ENCODE data around the gene WNT9A.

The WNT9A gene

GRCh38 chr1:227935826-227936225 lies 11.9 kb downstream of the WNT9A start:
- Histone ChIP-seq H3K27me3 (ENCODE audit: insufficient read depth, insufficient read length) (no peaks in the 10 kb centered on the region), H3K36me3 (ENCODE audit: insufficient read depth, insufficient read length, low read length) (peaks cover 44% of the 10 kb centered on the region), H3K4me1 (ENCODE audit: insufficient read depth, insufficient read length) (peaks cover 2% of the 10 kb centered on the region), H3K9ac (ENCODE audit: insufficient read length, low read depth) (no peak overlapping the region), H3K4me3 (ENCODE audit: insufficient read length, low read depth) (no peak overlapping the region), H3K9me3 (ENCODE audit: insufficient read depth, low read length) (peaks cover 24% of the 10 kb centered on the region)
- no peak for DNase-seq (ENCODE audit: low read depth, low spot score)
- TF ChIP-seq SUZ12 (IDR thresholded peaks at IDR 0.05; ENCODE audit: extremely low read depth, insufficient read depth, insufficient read length), result no peak
- no peak for TF ChIP-seq ZNF274 (IDR thresholded peaks at IDR 0.05; ENCODE audit: low read depth, low read length)
- TF ChIP-seq YY1 (IDR thresholded peaks at IDR 0.05; ENCODE audit: insufficient read depth, insufficient read length), result no peak

- no peak for DNase-seq (ENCODE audit: low read depth, low spot score)
These were observed 13.0 kb downstream of the WNT9A start for GRCh38 chr1:227934476-227935313.

DNA sequence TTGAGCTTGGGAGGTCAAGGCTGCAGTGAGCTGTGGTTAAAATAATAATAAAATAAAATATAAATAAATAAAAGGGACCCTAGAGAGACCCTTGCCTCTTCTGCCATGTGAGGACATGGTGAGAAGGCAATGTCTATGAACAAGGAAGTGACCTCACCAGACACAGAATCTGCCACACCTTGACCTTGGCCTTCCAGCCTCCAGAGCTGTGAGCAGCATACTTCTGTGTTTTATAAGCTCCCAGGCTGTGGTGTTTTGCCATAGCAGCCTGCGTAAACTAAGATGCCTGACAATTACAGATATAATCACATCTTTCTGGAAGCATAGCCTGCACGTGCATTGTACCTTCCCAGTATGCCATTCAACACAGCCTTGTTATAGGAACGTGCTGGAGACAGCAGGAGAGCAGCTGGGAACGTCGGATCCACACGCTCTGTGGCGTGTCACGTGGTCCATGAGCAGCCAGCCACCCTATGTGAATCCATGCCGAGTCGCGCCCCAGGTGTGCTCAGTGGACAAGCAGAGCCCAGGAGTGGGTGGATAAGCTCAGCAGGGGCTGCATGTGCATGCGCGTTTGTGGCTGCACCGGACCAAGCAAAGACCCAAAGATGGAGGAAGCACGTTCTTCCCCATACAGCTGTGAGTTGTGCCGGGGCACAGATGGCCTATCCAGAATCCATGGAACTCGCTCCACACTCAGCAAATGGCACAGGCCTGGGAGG lies 17.8 kb downstream of the WNT9A start:
- Histone ChIP-seq H3K27me3 (ENCODE audit: insufficient read depth, insufficient read length) (no peaks in the 10 kb centered on the region), H3K4me3 (ENCODE audit: insufficient read length, low read depth) (no peak overlapping the region), H3K4me1 (ENCODE audit: insufficient read depth, insufficient read length) (peaks cover 13% of the 10 kb centered on the region), H3K36me3 (ENCODE audit: insufficient read depth, insufficient read length, low read length) (peaks cover 19% of the 10 kb centered on the region), H3K9ac (ENCODE audit: insufficient read length, low read depth) (no peak overlapping the region), H3K9me3 (ENCODE audit: insufficient read depth, low read length) (peaks cover 7% of the 10 kb centered on the region)
- DNase-seq (ENCODE audit: low read depth, low spot score), result no peak
- TF ChIP-seq ZNF274 (IDR thresholded peaks at IDR 0.05; ENCODE audit: low read depth, low read length) (no peak), YY1 (IDR thresholded peaks at IDR 0.05; ENCODE audit: insufficient read depth, insufficient read length) (no peak), SUZ12 (IDR thresholded peaks at IDR 0.05; ENCODE audit: extremely low read depth, insufficient read depth, insufficient read length) (no peak)

More at GRCh38 chr1:227934476-227935313, 13.0 kb downstream of the WNT9A start:
- no peak overlapping the region for H3K9ac ChIP-seq (ENCODE audit: insufficient read length, low read depth)
- H3K4me1 ChIP-seq (ENCODE audit: insufficient read depth, insufficient read length), result peaks cover under 1% of the 10 kb centered on the region
- no peak overlapping the region for H3K4me3 ChIP-seq (ENCODE audit: insufficient read length, low read depth)
- peaks cover 24% of the 10 kb centered on the region for H3K9me3 ChIP-seq (ENCODE audit: insufficient read depth, low read length)
- no peak for TF ChIP-seq YY1 (IDR thresholded peaks at IDR 0.05; ENCODE audit: insufficient read depth, insufficient read length)
- TF ChIP-seq SUZ12 (IDR thresholded peaks at IDR 0.05; ENCODE audit: extremely low read depth, insufficient read depth, insufficient read length), result no peak
- no peak for TF ChIP-seq ZNF274 (IDR thresholded peaks at IDR 0.05; ENCODE audit: low read depth, low read length)
- no peaks in the 10 kb centered on the region for H3K27me3 ChIP-seq (ENCODE audit: insufficient read depth, insufficient read length)
- peaks cover 40% of the 10 kb centered on the region for H3K36me3 ChIP-seq (ENCODE audit: insufficient read depth, insufficient read length, low read length)

DNA sequence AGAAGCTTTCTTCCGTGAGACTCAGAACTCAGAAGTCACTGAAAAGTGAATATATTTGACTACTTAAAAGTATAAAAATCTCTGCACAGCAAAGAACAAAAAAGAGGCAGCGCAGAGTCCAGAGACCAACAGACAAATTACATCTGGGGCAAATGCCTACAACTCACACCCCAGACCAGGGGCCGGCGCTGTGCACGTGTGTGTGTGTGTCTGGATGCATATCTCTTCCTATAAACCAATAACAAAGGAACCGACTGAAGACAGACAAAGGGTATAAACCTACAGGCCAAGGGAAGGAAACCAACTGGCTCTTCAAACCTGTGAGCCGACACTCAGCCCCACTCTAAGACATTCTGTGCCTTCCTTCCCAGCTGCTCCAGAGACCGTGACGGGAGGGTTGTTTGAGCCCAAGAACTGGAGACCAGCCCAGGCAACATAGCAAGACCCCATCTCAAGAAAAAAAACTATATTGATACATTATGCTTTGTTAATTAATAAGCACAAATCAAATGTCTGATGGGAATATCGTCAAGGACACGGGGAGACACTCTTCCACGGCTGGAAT lies 18.8 kb downstream of the WNT9A start:
- TF ChIP-seq ZNF274 (IDR thresholded peaks at IDR 0.05; ENCODE audit: low read depth, low read length), result no peak

DNA sequence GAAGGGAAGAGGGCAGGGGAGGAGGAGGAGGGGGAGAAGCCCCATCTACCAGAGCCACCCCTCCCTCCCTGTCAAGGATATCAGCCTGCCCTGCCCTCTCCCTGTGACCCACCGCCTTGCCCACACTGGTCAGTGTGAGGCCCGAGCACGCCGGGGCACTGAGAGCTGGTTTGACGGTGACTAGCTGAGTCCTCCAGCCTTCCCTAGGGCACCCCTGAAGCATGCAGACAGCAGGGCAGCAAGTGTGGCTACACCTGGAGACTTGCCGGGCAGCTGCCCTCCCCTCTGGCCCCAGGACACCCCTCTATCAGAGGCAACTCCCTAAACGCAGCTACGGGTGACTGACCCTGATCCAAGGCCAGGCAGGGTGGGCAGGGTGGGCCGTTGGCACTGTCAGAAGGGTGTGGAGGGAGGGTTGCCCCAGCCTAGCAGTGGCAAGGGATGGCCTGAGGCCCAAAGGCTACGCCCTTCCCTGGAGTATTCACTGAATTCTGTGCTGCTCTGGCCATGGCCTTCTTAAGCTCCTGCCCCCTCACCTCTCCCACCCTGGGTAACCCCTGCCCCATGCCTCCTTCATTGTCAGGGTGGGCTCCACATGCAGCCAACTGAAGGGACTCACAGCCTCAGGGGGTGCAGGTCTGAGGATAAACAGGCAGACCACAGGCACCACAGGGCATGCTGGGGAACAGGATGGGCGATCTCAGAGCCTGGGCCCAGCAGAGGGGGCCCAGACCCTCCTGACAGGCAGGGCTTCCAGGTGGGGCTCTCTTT lies 19.6 kb downstream of the WNT9A start:
- no peaks in the 10 kb centered on the region for H3K27me3 ChIP-seq (ENCODE audit: insufficient read depth, insufficient read length)
- no peak overlapping the region for H3K4me3 ChIP-seq (ENCODE audit: insufficient read length, low read depth)
- no peak overlapping the region for H3K9ac ChIP-seq (ENCODE audit: insufficient read length, low read depth)
- peaks cover 28% of the 10 kb centered on the region for H3K36me3 ChIP-seq (ENCODE audit: insufficient read depth, insufficient read length, low read length)
- no peak for DNase-seq (ENCODE audit: low read depth, low spot score)
- H3K4me1 ChIP-seq (ENCODE audit: insufficient read depth, insufficient read length), result peaks cover 21% of the 10 kb centered on the region
- TF ChIP-seq ZNF274 (IDR thresholded peaks at IDR 0.05; ENCODE audit: low read depth, low read length), result no peak
- H3K9me3 ChIP-seq (ENCODE audit: insufficient read depth, low read length), result no peaks in the 10 kb centered on the region

More for the DNA sequence above, 18.8 kb downstream of the WNT9A start:
- Histone ChIP-seq H3K9ac (ENCODE audit: insufficient read length, low read depth) (no peak overlapping the region), H3K36me3 (ENCODE audit: insufficient read depth, insufficient read length, low read length) (peaks cover 27% of the 10 kb centered on the region), H3K4me1 (ENCODE audit: insufficient read depth, insufficient read length) (peaks cover 17% of the 10 kb centered on the region), H3K4me3 (ENCODE audit: insufficient read length, low read depth) (no peak overlapping the region), H3K9me3 (ENCODE audit: insufficient read depth, low read length) (no peaks in the 10 kb centered on the region), H3K27me3 (ENCODE audit: insufficient read depth, insufficient read length) (no peaks in the 10 kb centered on the region)
- no peak for DNase-seq (ENCODE audit: low read depth, low spot score)

GRCh38 chr1:227926896-227927885 lies 20.5 kb downstream of the WNT9A start:
- no peak overlapping the region for H3K9ac ChIP-seq (ENCODE audit: insufficient read length, low read depth)
- H3K27me3 ChIP-seq (ENCODE audit: insufficient read depth, insufficient read length), result no peaks in the 10 kb centered on the region
- H3K4me3 ChIP-seq (ENCODE audit: insufficient read length, low read depth), result no peak overlapping the region
- DNase-seq (ENCODE audit: low read depth, low spot score), result no peak
- H3K9me3 ChIP-seq (ENCODE audit: insufficient read depth, low read length), result no peaks in the 10 kb centered on the region
- H3K36me3 ChIP-seq (ENCODE audit: insufficient read depth, insufficient read length, low read length), result peaks cover 32% of the 10 kb centered on the region
- TF ChIP-seq YY1 (IDR thresholded peaks at IDR 0.05; ENCODE audit: insufficient read depth, insufficient read length) (no peak), ZNF274 (IDR thresholded peaks at IDR 0.05; ENCODE audit: low read depth, low read length) (no peak), SUZ12 (IDR thresholded peaks at IDR 0.05; ENCODE audit: extremely low read depth, insufficient read depth, insufficient read length) (no peak)
- peaks cover 25% of the 10 kb centered on the region for H3K4me1 ChIP-seq (ENCODE audit: insufficient read depth, insufficient read length)

All from NT2/D1 (cell line).